ENCODE data around the gene HAL.

GRCh38 chr12:95975491-95975890 is 20.7 kb downstream of the HAL start:
- no peak for TF ChIP-seq CTCF (IDR thresholded peaks at IDR 0.05; ENCODE audit: low read depth, low read length)
- TF ChIP-seq MAX (IDR thresholded peaks at IDR 0.05; ENCODE audit: low read depth, low read length), result no peak
- no peak for TF ChIP-seq POLR2A (IDR thresholded peaks at IDR 0.05; ENCODE audit: extremely low read depth, insufficient read length)
- no peak for TF ChIP-seq MYC (IDR thresholded peaks at IDR 0.05; ENCODE audit: low read depth, low read length)
